Measurements from ENCODE around the gene MTMR4. TPM values are rescaled to one million over a fixed set of nuclear protein-coding genes. Genes with fewer than 3 reads are reported as not detected.

Gene MTMR4
- total RNA-seq, 2 donors from 2014 or later = 11.6 to 17.4 TPM

DNA sequence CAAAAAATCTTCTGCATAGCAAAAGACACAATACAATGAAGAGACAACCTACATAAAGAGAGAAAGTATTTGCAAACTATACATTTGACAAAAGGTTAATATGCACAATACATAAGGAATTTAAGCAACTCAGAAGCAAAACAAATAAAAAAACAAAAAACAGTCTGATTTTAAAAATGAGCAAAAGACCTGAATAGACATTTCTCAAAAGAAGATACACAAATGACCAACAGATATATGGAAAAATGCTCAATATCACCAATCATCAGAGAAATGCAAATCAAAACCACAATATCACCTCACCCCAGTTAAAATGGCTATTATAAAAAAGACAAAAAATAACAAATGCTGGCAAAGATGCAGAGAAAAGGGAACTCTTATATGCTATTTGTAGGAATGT is 58.9 kb downstream of the MTMR4 start:
- intact Hi-C loops (cut with DNase I) = no loop called here
- ATAC-seq (no peak), DNase-seq (no peak)

GRCh38 chr17:58452738-58453137 is 61.7 kb downstream of the MTMR4 start:
- DNase-seq (no peak), ATAC-seq (no peak)
- intact Hi-C loops (cut with DNase I) = no loop called here

GRCh38 chr17:58447039-58447975 is 67.1 kb downstream of the MTMR4 start:
- ATAC-seq = peak; percentile 73 to 84
- intact Hi-C loops (cut with DNase I) = loop anchor here in 1 of 2 donors (5.0 kb wide), 1 partner anchor 130 kb away; no protein-coding TSS in a partner anchor
- peak; percentile 41 for DNase-seq

DNA sequence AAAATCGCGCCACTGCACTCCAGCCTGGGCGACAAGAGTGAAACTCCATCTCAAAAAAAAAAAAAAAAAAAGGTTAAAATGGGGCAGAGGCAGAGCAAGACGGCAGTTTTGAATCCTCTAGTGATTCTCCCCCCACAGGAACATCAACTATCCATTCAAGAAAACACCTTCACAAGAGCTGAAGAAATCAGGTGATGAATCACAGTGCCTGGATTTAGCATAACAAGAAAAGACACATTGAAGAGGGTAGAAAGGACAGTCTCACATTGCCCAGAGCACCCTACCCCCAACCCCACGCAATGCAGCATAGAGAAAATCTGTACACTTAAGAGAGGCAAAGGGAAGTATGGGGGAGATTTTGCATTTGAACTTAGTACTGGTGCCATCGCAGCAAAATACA is 68.4 kb downstream of the MTMR4 start:
- ATAC-seq = no peak
- DNase-seq = no peak
- intact Hi-C loops (cut with DNase I) = loop anchor here in 1 of 2 donors (5.0 kb wide), 1 partner anchor 129 kb away; no protein-coding TSS in a partner anchor

Other genes starting within 250 kb of the MTMR4 start
- gene MPO, start 233.7 kb downstream of the MTMR4 start, total RNA-seq = under 1 TPM; 0.24 to 0.32 TPM
- gene TSPOAP1, start 185.8 kb downstream of the MTMR4 start, total RNA-seq = 1 to 10 TPM; 8.8 to 9.0 TPM
- gene SUPT4H1, start 162.4 kb downstream of the MTMR4 start, total RNA-seq = 10 to 100 TPM; 49.4 to 60.6 TPM
- 1 to 10 TPM; 4.0 to 4.7 TPM for gene RNF43, start 97.1 kb downstream of the MTMR4 start, total RNA-seq
- gene HSF5, start 26.2 kb downstream of the MTMR4 start, total RNA-seq = under 1 TPM; 0.06 to 0.10 TPM
- under 1 TPM in 1 of 2 donors, not detected in 1; 0.32 TPM for gene TEX14, start 177.4 kb upstream of the MTMR4 start, total RNA-seq
- 10 to 100 TPM; 32.4 to 36.8 TPM for gene RAD51C, start 178.0 kb upstream of the MTMR4 start, total RNA-seq
- 1 to 10 TPM; 2.1 to 4.9 TPM for gene PPM1E, start 241.2 kb upstream of the MTMR4 start, total RNA-seq